Astrocyte (in vitro differentiated cells and primary cell): ENCODE results near the gene GCNA. TPM values are rescaled to one million over a fixed set of nuclear protein-coding genes. Genes with fewer than 3 reads are reported as not detected.
A peak's percentile ranks its signal among the peaks of the same experiment; 100 is the strongest.
"Not testable (repeated sequence)": the region's sequence is repeated elsewhere in the genome, so short reads cannot be mapped to it uniquely, and the experiment has no call there.

ENCODE experiments used
- DNase-seq: peaks from one replicate; pipeline ENCODE4 v3.0.0-alpha.2; 2010; ENCODE audit warnings: low read depth
- FAIRE-seq: peaks from 2 replicates; lab custom pipeline; 2011; peaks lifted over from hg19 to GRCh38; lab: Jason Lieb, UNC
- H2AFZ ChIP-seq: 2 replicates; pipeline ENCODE4 v1.6.0; 2012; ENCODE audit warnings: low read depth, low read length, inconsistent platforms
- H3K27ac ChIP-seq: 2 replicates; pipeline ENCODE4 v1.5.1; 2011; ENCODE audit warnings: low read depth, low read length, inconsistent platforms
- H3K27me3 ChIP-seq: 2 replicates; pipeline ENCODE4 v1.6.0; 2011; ENCODE audit warnings: low read length, inconsistent platforms; ENCODE audit not compliant: insufficient read depth
- H3K36me3 ChIP-seq: 2 replicates; pipeline ENCODE4 v1.5.1; 2011; ENCODE audit warnings: low read length, inconsistent platforms; ENCODE audit not compliant: insufficient read depth
- H3K4me1 ChIP-seq: 2 replicates; pipeline ENCODE4 v1.5.1; 2011; ENCODE audit warnings: low read length, inconsistent platforms; ENCODE audit not compliant: insufficient read depth
- H3K4me2 ChIP-seq: 2 replicates; pipeline ENCODE4 v1.6.0; 2012; ENCODE audit warnings: low read length, inconsistent platforms
- H3K4me3 ChIP-seq: 2 replicates; pipeline ENCODE4 v1.5.1; 2011; ENCODE audit warnings: low read depth, mild to moderate bottlenecking, low read length, inconsistent platforms; ENCODE audit not compliant: insufficient read depth
- H3K79me2 ChIP-seq: 2 replicates; pipeline ENCODE4 v1.6.0; 2012; ENCODE audit warnings: mild to moderate bottlenecking, low read length, inconsistent platforms; ENCODE audit not compliant: insufficient read depth
- H3K9ac ChIP-seq: 2 replicates; pipeline ENCODE4 v1.6.0; 2012; ENCODE audit warnings: mild to moderate bottlenecking, low read length, inconsistent platforms
- H3K9me3 ChIP-seq: 2 replicates; pipeline ENCODE4 v1.5.1; 2012; ENCODE audit warnings: low read depth, mild to moderate bottlenecking, low read length, inconsistent platforms; ENCODE audit not compliant: insufficient read depth
- H4K20me1 ChIP-seq: 2 replicates; pipeline ENCODE4 v1.6.0; 2012; ENCODE audit warnings: low read length, inconsistent platforms; ENCODE audit not compliant: insufficient read depth
- H3K27ac Mint-ChIP-seq: one replicate; pipeline ENCODE4 v1.8.0; 2021; ENCODE audit warnings: mild to moderate bottlenecking, mixed read lengths; ENCODE audit not compliant: unreplicated experiment
- H3K27me3 Mint-ChIP-seq: one replicate; pipeline ENCODE4 v1.8.0; 2021; ENCODE audit warnings: low read depth, mixed read lengths; ENCODE audit not compliant: unreplicated experiment
- H3K36me3 Mint-ChIP-seq: one replicate; pipeline ENCODE4 v1.8.0; 2021; ENCODE audit warnings: low read depth, mixed read lengths; ENCODE audit not compliant: unreplicated experiment
- H3K4me1 Mint-ChIP-seq: one replicate; pipeline ENCODE4 v1.8.0; 2021; ENCODE audit warnings: low read depth, mixed read lengths; ENCODE audit not compliant: unreplicated experiment
- H3K4me3 Mint-ChIP-seq: one replicate; pipeline ENCODE4 v1.8.0; 2021; ENCODE audit warnings: mild to moderate bottlenecking, moderate library complexity, mixed read lengths; ENCODE audit not compliant: unreplicated experiment
- H3K9me3 Mint-ChIP-seq: one replicate; pipeline ENCODE4 v1.8.0; 2021; ENCODE audit warnings: mild to moderate bottlenecking, mixed read lengths; ENCODE audit not compliant: unreplicated experiment
- EZH2 ChIP-seq: IDR thresholded peaks from 2 replicates; pipeline ENCODE4 v1.6.1; 2012; ENCODE audit warnings: mild to moderate bottlenecking, low read length, inconsistent platforms; ENCODE audit not compliant: insufficient read depth
- total RNA-seq: library from RNA; stranded (reverse); gene quantifications from 2 replicates; pipeline ENCODE4 v1.2.1, GENCODE V29; 2021
- TF ChIP-seq, protein P1 (sequence below): IDR thresholded peaks from 2 replicates; pipeline ENCODE4 v1.5.1; 2011; ENCODE audit warnings: low read depth, mild to moderate bottlenecking, inconsistent platforms, low read length, moderate library complexity; ENCODE audit not compliant: insufficient read depth

GCNA gene
- total RNA-seq, 1 donor from 2014 or later = 2.2 TPM

DNA sequence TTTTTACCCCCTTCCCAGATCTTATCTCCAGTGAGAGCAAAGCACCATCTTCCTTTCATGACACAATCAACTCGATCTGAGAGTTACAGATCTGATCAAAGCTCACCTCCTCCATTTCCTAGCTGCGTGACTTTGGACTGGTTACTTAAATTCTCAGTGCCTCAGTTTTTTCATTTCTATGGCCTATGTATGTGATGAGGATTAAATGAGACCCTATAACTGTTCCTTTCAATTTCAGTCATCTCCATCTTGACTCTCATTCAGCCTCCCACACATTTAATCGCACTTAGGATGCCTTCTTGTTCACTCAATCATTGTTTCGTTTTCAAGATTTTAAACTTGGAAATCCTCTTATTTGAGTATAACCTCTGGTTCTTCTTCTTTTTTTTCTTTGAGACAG, 60.2 kb downstream of the GCNA start:
- peaks cover 10% of the 10 kb centered on the region for H3K4me1 ChIP-seq
- H4K20me1 ChIP-seq = no peaks in the 10 kb centered on the region
- peak overlapping the region; percentile 73 for H3K4me2 ChIP-seq
- DNase-seq (no peak), FAIRE-seq (no peak)
- no peaks in the 10 kb centered on the region for H3K9me3 Mint-ChIP-seq
- no peak overlapping the region for H2AFZ ChIP-seq
- no peaks in the 10 kb centered on the region for H3K79me2 ChIP-seq
- no peaks in the 10 kb centered on the region for H3K36me3 Mint-ChIP-seq
- H3K36me3 ChIP-seq = no peaks in the 10 kb centered on the region
- H3K9me3 ChIP-seq = no peaks in the 10 kb centered on the region
- TF ChIP-seq EZH2 = no peak
- TF ChIP-seq, protein P1, sequence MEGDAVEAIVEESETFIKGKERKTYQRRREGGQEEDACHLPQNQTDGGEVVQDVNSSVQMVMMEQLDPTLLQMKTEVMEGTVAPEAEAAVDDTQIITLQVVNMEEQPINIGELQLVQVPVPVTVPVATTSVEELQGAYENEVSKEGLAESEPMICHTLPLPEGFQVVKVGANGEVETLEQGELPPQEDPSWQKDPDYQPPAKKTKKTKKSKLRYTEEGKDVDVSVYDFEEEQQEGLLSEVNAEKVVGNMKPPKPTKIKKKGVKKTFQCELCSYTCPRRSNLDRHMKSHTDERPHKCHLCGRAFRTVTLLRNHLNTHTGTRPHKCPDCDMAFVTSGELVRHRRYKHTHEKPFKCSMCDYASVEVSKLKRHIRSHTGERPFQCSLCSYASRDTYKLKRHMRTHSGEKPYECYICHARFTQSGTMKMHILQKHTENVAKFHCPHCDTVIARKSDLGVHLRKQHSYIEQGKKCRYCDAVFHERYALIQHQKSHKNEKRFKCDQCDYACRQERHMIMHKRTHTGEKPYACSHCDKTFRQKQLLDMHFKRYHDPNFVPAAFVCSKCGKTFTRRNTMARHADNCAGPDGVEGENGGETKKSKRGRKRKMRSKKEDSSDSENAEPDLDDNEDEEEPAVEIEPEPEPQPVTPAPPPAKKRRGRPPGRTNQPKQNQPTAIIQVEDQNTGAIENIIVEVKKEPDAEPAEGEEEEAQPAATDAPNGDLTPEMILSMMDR = no peak
- H3K9ac ChIP-seq = no peak overlapping the region
- no peak overlapping the region for H3K27ac Mint-ChIP-seq
- H3K27ac ChIP-seq = no peak overlapping the region
- H3K27me3 Mint-ChIP-seq = no peaks in the 10 kb centered on the region
- no peaks in the 10 kb centered on the region for H3K27me3 ChIP-seq
- no peak overlapping the region for H3K4me3 ChIP-seq
- no peak overlapping the region for H3K4me3 Mint-ChIP-seq
- peaks cover 2% of the 10 kb centered on the region for H3K4me1 Mint-ChIP-seq

DNA sequence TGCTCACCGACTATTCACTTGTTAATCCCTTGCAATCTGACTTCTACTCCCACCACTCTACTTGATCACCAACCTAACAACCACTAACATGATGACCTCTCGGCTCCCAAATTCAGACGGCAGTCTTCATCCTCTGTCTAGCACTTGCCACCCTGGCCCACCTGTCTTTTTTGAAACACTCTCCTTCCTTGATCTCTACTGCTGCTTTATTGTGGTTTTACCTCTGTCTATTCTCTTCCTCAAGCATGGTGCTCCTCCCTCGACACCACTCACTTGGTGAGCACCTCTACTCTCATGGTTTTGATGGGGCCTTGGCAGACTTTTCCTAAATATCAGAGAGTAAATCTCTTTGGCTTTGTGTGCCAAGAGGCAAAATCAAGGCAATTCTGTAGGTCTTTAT, 61.8 kb downstream of the GCNA start:
- Histone ChIP-seq H3K4me1 (peaks cover 10% of the 10 kb centered on the region), H4K20me1 (no peaks in the 10 kb centered on the region), H3K9ac (no peak overlapping the region), H3K4me3 (no peak overlapping the region), H3K79me2 (no peaks in the 10 kb centered on the region), H3K27ac (no peak overlapping the region), H3K27me3 (no peaks in the 10 kb centered on the region), H3K36me3 (no peaks in the 10 kb centered on the region), H2AFZ (no peak overlapping the region), H3K9me3 (no peaks in the 10 kb centered on the region), H3K4me2 (no peak overlapping the region)
- Mint-ChIP-seq H3K9me3 (no peaks in the 10 kb centered on the region), H3K36me3 (no peaks in the 10 kb centered on the region), H3K4me3 (no peak overlapping the region), H3K4me1 (peaks cover 2% of the 10 kb centered on the region), H3K27me3 (no peaks in the 10 kb centered on the region), H3K27ac (no peak overlapping the region)
- DNase-seq (no peak), FAIRE-seq (no peak)
- TF ChIP-seq EZH2 = no peak
- TF ChIP-seq, protein P1 = no peak

DNA sequence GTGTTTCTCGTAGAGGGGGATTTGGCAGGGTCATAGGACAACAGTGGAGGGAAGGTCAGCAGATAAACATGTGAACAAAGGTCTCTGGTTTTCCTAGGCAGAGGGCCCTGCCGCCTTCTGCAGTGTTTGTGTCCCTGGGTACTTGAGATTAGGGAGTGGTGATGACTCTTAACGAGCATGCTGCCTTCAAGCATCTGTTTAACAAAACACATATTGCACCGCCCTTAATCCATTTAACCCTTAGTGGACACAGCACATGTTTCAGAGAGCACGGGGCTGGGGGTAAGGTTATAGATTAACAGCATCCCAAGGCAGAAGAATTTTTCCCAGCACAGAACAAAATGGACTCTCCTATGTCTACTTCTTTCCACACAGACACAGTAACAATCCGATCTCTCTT, 66.2 kb downstream of the GCNA start:
- not testable (repeated sequence) for H3K36me3 Mint-ChIP-seq

More for the DNA sequence above, 66.2 kb downstream of the GCNA start:
- H3K4me3 Mint-ChIP-seq, H3K9me3 Mint-ChIP-seq, H3K27ac ChIP-seq, FAIRE-seq, H3K9ac ChIP-seq, H3K4me1 ChIP-seq, DNase-seq, H3K27me3 ChIP-seq, H4K20me1 ChIP-seq, H3K9me3 ChIP-seq, H3K4me2 ChIP-seq, H3K4me3 ChIP-seq, H3K27me3 Mint-ChIP-seq, H3K27ac Mint-ChIP-seq, H3K36me3 ChIP-seq, H2AFZ ChIP-seq, H3K4me1 Mint-ChIP-seq, H3K79me2 ChIP-seq: not testable (repeated sequence)
